IMR-90 (cell line): ENCODE data around the gene GSE1. TPM values are rescaled to one million over a fixed set of nuclear protein-coding genes. Genes with fewer than 3 reads are reported as not detected.

ENCODE experiments used
- ATAC-seq: fragments of 200-7000 bp; cut with Tn5 transposase; 2 replicates; pipeline ENCODE4 v1.9.1; 2020; ENCODE audit warnings: low read depth, mild to moderate bottlenecking, moderate library complexity
- BruUV-seq: library from RNA; stranded (reverse); fragments of 400-500 nt; replicated peaks from 2 replicates; lab custom pipeline; 2021; lab: Mats Ljungman, UMichigan
- CTCF ChIA-PET: fragments of 300-600 bp; formaldehyde crosslinking; extraction: SDS; loops from one replicate; lab custom pipeline; 2021; ENCODE audit warnings: antibody characterized with exemption; lab: Yijun Ruan, JAX
- POLR2A ChIA-PET: fragments of 300-600 bp; sonication (Branson Sonifier 250); formaldehyde crosslinking; loops from one replicate; lab custom pipeline; 2022; ENCODE audit warnings: antibody characterized with exemption; ENCODE audit not compliant: unreplicated experiment; lab: Charles Lee
- DNase-seq: peaks from one replicate; pipeline ENCODE4 v3.0.0; 2013
- H2AFZ ChIP-seq: replicated peaks from 2 replicates; pipeline ENCODE3; 2013; ENCODE audit warnings: low read length, mild to moderate bottlenecking; ENCODE audit not compliant: poor library complexity
- H2AK5ac ChIP-seq: 2 replicates; pipeline ENCODE4 v1.6.1; 2013; ENCODE audit warnings: low read depth, low read length, inconsistent platforms
- H2AK9ac ChIP-seq: replicated peaks from 2 replicates; pipeline ENCODE3; 2013; ENCODE audit warnings: mild to moderate bottlenecking, low read depth, low read length, moderate library complexity; ENCODE audit not compliant: poor library complexity
- H2BK120ac ChIP-seq: 2 replicates; pipeline ENCODE4 v1.6.1; 2013; ENCODE audit warnings: low read depth, low read length, inconsistent platforms
- H2BK15ac ChIP-seq: 3 replicates; pipeline ENCODE4 v1.6.1; 2013; ENCODE audit warnings: low read depth, low read length, inconsistent platforms
- H2BK20ac ChIP-seq: 2 replicates; pipeline ENCODE4 v1.6.1; 2013; ENCODE audit warnings: low read depth, mild to moderate bottlenecking, inconsistent platforms, low read length, moderate library complexity
- H2BK5ac ChIP-seq: 2 replicates; pipeline ENCODE4 v1.6.1; 2013; ENCODE audit warnings: mild to moderate bottlenecking, low read depth, low read length, inconsistent platforms; ENCODE audit not compliant: poor library complexity, severe bottlenecking
- H3K14ac ChIP-seq: replicated peaks from 2 replicates; pipeline ENCODE4 v1.6.1; 2013; ENCODE audit warnings: low read depth, low read length, inconsistent platforms
- H3K18ac ChIP-seq: 2 replicates; pipeline ENCODE4 v1.6.1; 2013; ENCODE audit warnings: low read depth, low read length, control low read depth
- H3K23ac ChIP-seq: 2 replicates; pipeline ENCODE4 v1.6.1; 2013; ENCODE audit warnings: low read depth, low read length, inconsistent platforms
- H3K27ac ChIP-seq: 2 replicates; pipeline ENCODE4 v1.5.1; 2013; ENCODE audit warnings: mild to moderate bottlenecking, control low read depth, low read length; ENCODE audit not compliant: insufficient read depth
- H3K27me3 ChIP-seq: 2 replicates; pipeline ENCODE4 v1.6.1; 2013; ENCODE audit warnings: low read length; ENCODE audit not compliant: control insufficient read depth, insufficient read depth
- H3K36me3 ChIP-seq: 2 replicates; pipeline ENCODE4 v1.6.1; 2013; ENCODE audit warnings: low read length, mixed read lengths; ENCODE audit not compliant: control insufficient read depth, insufficient read depth
- H3K4ac ChIP-seq: 2 replicates; pipeline ENCODE4 v1.6.1; 2013; ENCODE audit warnings: low read depth, low read length, inconsistent platforms
- H3K4me1 ChIP-seq: 2 replicates; pipeline ENCODE4 v1.6.1; 2013; ENCODE audit warnings: low read length, mixed read lengths; ENCODE audit not compliant: control insufficient read depth, insufficient read depth
- H3K4me2 ChIP-seq: 2 replicates; pipeline ENCODE4 v1.6.1; 2013; ENCODE audit warnings: low read depth, mild to moderate bottlenecking, control low read depth, low read length, moderate library complexity
- H3K4me3 ChIP-seq: 2 replicates; pipeline ENCODE4 v1.5.1; 2013; ENCODE audit warnings: low read depth, mild to moderate bottlenecking, control low read depth, low read length, moderate library complexity; ENCODE audit not compliant: insufficient read depth
- H3K56ac ChIP-seq: 2 replicates; pipeline ENCODE4 v1.6.1; 2013; ENCODE audit warnings: low read length, inconsistent platforms; ENCODE audit not compliant: insufficient read depth; ENCODE audit errors: extremely low read depth
- H3K79me1 ChIP-seq, 2 experiments: 2 replicates each; pipeline ENCODE4 v1.6.1; 2013; ENCODE audit warnings: low read length in 2 of 2, inconsistent platforms in 1 of 2, low read depth in 1 of 2
- H3K9ac ChIP-seq: 2 replicates; pipeline ENCODE4 v1.6.1; 2013; ENCODE audit warnings: low read depth, low read length, control low read depth
- H3K9me1 ChIP-seq: 2 replicates; pipeline ENCODE4 v1.6.1; 2013; ENCODE audit warnings: low read length, inconsistent platforms; ENCODE audit not compliant: insufficient read depth
- H3K9me3 ChIP-seq: 2 replicates; pipeline ENCODE4 v1.6.1; 2013; ENCODE audit warnings: low read length; ENCODE audit not compliant: control insufficient read depth, insufficient read depth
- H4K20me1 ChIP-seq: 2 replicates; pipeline ENCODE4 v1.6.1; 2013; ENCODE audit warnings: low read length, inconsistent platforms; ENCODE audit not compliant: insufficient read depth
- H4K5ac ChIP-seq: 2 replicates; pipeline ENCODE4 v1.6.1; 2013; ENCODE audit warnings: mild to moderate bottlenecking, low read depth, low read length, control low read depth
- H4K8ac ChIP-seq, 2 experiments: 2 replicates each; pipeline ENCODE4 v1.6.1; 2013; ENCODE audit warnings: low read depth in 2 of 2, low read length in 2 of 2, control low read depth in 1 of 2, inconsistent platforms in 1 of 2
- H4K91ac ChIP-seq: 2 replicates; pipeline ENCODE4 v1.6.1; 2013; ENCODE audit warnings: low read depth, low read length, inconsistent platforms; ENCODE audit not compliant: insufficient read depth
- BHLHE40 ChIP-seq: fragments of 150-350 bp; IDR thresholded peaks from 2 replicates; pipeline ENCODE4 v1.6.1; 2016; ENCODE audit warnings: mild to moderate bottlenecking, low read depth, low read length
- RAD21 ChIP-seq: IDR thresholded peaks from 2 replicates; pipeline ENCODE4 v1.6.1; 2012; ENCODE audit warnings: low read length, improper control_type of control experiment
- WGBS, 2 experiments: methylation state at CpG; one replicate each; pipeline versions ENCODE4 v1.1.5 to v1.1.7; 2013; ENCODE audit warnings: missing lambda C conversion rate in 2 of 2; ENCODE audit not compliant: insufficient read length in 1 of 2; ENCODE audit errors: extremely low coverage in 2 of 2; 5-methylcytosine and 5-hydroxymethylcytosine counted together
- dilution Hi-C: fragments of 300-500 bp; cut with HindIII; formaldehyde crosslinking; loops from one replicate; pipeline ENCODE4 v1.14.3; 2018; ENCODE audit warnings: low sequenced_read_pairs; ENCODE audit not compliant: unreplicated experiment
- in situ Hi-C: fragments of 300-500 bp; cut with MboI; formaldehyde crosslinking; loops from 3 replicates; pipeline ENCODE4 v1.14.3; 2019; ENCODE audit warnings: low sequenced_read_pairs, inconsistent platforms, mixed read lengths
- intact Hi-C: fragments of 100-400 bp; cut with micrococcal nuclease; formaldehyde crosslinking; loops from 2 replicates; pipeline ENCODE4 v1.10.0; 2022
- polyA plus RNA-seq, 3 experiments: library from polyadenylated mRNA; depleted of rRNA; stranded (reverse); fragments of >200 nt; gene quantifications; 2 replicates each; pipeline ENCODE4 v1.2.3, GENCODE V29; 2012; ENCODE audit warnings: low replicate concordance in 1 of 3
- total RNA-seq: library from RNA; depleted of rRNA; stranded (reverse); fragments of >200 nt; gene quantifications from 2 replicates; pipeline ENCODE4 v1.2.3, GENCODE V29; 2012
- TF ChIP-seq, protein P1 (sequence below): fragments of 150-350 bp; IDR thresholded peaks from 2 replicates; pipeline ENCODE4 v1.6.1; 2017; ENCODE audit warnings: mild to moderate bottlenecking, antibody characterized with exemption, low read length, low read depth

The GSE1 gene
- total and polyA plus RNA-seq, 2 of the 4 experiments (the other 2 are of a cell fraction): 14.9 to 25.5 TPM

- H2BK5ac ChIP-seq: no peak overlapping the region
- no peak overlapping the region for H3K4me2 ChIP-seq
- no peak overlapping the region for H3K9ac ChIP-seq
- no peak overlapping the region for H3K56ac ChIP-seq
- H3K9me1 ChIP-seq: no peaks in the 10 kb centered on the region
- H3K9me3 ChIP-seq: no peaks in the 10 kb centered on the region
- H2BK15ac ChIP-seq: no peak overlapping the region
- no peak overlapping the region for H4K8ac ChIP-seq
- H2BK120ac ChIP-seq: no peak overlapping the region
- no peak for ATAC-seq
- no peaks in the 10 kb centered on the region for H3K27me3 ChIP-seq
- no peak overlapping the region for H3K4me3 ChIP-seq
- no CpG with 5 or more reads among the region's 6 CpGs for WGBS, 2 experiments
- H3K36me3 ChIP-seq: peaks cover 38% of the 10 kb centered on the region
- H2AK5ac ChIP-seq: no peak overlapping the region
- H3K18ac ChIP-seq: no peak overlapping the region
- no peak overlapping the region for H3K23ac ChIP-seq
- TF ChIP-seq RAD21 (no peak), BHLHE40 (no peak)
- TF ChIP-seq, protein P1, sequence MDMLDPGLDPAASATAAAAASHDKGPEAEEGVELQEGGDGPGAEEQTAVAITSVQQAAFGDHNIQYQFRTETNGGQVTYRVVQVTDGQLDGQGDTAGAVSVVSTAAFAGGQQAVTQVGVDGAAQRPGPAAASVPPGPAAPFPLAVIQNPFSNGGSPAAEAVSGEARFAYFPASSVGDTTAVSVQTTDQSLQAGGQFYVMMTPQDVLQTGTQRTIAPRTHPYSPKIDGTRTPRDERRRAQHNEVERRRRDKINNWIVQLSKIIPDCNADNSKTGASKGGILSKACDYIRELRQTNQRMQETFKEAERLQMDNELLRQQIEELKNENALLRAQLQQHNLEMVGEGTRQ: no peak
- dilution Hi-C loops (no loop called here), in situ Hi-C loops (no loop called here), intact Hi-C loops (loop anchor here (2.0 to 5.0 kb wide), 3 partner anchors 44 to 342 kb away; partner anchors contain the start of genes COX4I1 and EMC8)
- no peak overlapping the region for H4K5ac ChIP-seq
- no peak overlapping the region for H3K27ac ChIP-seq
- H3K14ac ChIP-seq: no peak overlapping the region
- peaks cover 6 to 14% of the 10 kb centered on the region in 2 experiments; a peak in 3 of 4 replicates for H3K79me1 ChIP-seq
- peaks cover 11% of the 10 kb centered on the region for H3K4me1 ChIP-seq
- POLR2A ChIA-PET: no interaction called here
- peak overlapping the region; percentile 46 for H2AK9ac ChIP-seq
- BruUV-seq: no TSS peak
- DNase-seq: no peak
- H4K20me1 ChIP-seq: peaks cover 13% of the 10 kb centered on the region
- no peak overlapping the region for H4K91ac ChIP-seq
- CTCF ChIA-PET: interaction anchor here (0.7 to 1.1 kb wide), 2 partner anchors 14 to 208 kb away, joined by 3 read pairs; no protein-coding TSS in a partner anchor
- no peak overlapping the region for H3K4ac ChIP-seq
- no peak overlapping the region for H2BK20ac ChIP-seq
- H2AFZ ChIP-seq: no peak overlapping the region
Observed at GRCh38 chr16:85674828-85675227, 61.7 kb downstream of the GSE1 start.
